MV-4-11 (cell line): ENCODE measurements around the gene ZNF154.
"Not testable (repeated sequence)": the region's sequence is repeated elsewhere in the genome, so short reads cannot be mapped to it uniquely, and the experiment has no call there.

Source experiments
- DNase-seq: peaks from one replicate; lab custom pipeline; 2025; lab: John Stamatoyannopoulos, UW

ZNF154 gene

DNA sequence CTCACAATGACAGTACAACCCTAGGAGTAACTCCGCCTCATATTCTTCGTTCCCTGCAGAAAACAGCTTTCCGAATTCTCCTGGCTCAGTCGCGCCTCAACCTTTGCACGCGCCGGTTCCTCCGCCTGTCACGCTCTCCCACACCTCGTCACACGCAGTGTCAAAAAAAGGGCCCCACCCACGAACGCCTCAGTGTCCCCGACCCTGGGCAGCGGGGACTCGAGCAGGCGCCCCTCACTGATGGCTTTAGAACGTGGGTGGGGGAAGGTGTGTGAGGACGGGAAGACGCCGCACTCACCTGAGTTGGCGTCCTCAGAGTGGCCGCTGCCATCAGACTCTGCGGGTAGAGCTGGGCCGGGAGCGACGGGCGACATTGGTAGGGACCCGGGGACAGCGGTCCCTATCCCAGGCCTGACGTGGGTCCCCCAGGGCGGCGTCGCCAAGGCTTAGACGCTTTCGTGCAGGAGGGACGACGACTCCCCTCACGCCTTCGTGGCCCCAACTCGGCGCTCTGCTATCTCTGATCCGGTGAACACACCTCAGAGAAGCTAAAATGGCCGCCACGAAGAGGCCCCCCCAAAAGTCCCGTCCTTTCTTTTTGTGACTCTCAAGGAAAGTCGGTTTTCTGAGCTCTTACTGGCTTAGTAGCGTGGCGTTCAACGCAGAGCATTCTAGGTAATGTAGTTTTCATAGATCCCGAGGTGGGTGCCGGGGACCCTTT, at the start of gene ZNF154:
Gene ZNF154 (minus strand): TSS at position 564 of the 721 bp plus-strand sequence. CDS start 233 bp downstream, at position 331.
- no peak for DNase-seq

DNA sequence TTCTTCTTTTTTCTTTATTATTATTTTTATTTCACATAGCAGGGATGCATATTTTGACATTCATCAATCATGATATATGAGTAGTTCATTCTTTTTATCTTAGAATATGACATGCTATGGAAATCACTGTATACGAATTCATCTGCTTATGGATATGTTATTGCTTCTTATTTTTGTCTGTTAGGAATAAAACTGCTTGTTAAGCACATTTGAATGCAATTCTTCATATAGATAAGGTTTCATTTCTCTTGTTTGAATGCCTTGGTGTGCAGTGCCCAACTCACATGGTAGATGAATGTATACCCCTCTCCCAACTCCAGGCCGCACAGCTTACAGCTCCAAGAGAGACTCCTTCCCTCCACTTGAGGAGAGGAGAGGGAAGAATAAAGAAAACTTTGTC, 48.9 kb upstream of the ZNF154 start:
- no peak for DNase-seq

DNA sequence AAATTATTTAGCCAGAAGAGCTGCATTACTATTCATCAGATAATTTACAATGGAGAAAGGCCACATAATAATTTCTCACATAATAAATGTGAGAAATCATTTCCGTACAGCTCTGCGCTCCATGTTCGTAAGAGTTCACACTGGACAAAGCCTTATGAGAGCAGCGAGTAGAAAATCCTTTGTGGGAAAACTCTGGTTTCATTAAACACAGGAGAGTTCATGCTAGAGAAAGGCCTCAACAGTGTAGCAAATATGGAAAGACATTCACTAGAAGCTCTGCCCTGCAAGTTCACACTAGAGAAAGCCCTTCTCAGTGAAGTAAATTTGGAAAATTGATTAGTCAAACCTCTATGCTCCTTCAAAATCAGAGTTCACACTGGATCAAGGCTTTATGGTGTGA, 46.0 kb upstream of the ZNF154 start:
- DNase-seq = no peak

DNA sequence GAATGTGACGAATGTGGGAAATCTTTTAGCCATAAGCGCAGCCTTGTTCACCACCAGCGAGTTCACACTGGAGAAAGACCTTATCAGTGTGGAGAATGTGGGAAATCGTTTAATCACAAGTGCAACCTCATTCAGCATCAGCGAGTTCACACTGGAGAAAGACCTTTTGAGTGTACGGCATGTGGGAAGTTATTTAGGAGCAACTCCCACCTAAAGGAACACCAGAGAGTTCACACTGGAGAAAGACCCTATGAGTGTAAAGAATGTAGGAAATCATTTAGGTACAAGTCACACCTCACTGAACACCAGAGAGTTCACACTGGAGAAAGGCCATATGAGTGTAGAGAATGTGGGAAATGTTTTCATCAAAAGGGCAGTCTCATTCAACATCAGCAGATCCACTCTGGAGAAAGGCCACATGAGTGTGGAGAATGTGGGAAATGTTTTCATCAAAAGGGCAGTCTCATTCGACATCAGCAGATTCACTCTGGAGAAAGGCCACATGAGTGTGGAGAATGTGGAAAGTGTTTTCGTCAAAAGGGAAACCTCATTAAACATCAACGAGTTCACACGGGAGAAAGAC, 45.2 kb upstream of the ZNF154 start:
- no peak for DNase-seq

DNA sequence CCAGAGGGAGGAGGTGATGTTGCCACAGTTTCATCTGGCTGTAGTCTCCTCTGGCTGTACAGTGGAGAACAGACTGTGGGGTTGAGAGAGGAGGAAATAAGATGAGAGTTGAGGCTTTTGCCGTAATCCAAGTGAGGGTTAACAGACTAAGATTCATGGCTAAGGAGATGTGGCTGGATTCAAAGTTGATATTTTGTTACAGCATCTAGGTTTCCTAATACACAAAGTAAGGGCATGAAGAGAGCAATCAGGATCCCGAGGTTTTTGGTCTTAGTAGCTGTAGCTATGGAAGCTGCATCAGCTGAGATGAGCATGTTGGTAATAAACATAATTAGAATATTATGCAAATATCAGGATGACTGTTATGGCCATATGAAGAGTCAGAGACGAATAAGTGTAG, 39.0 kb upstream of the ZNF154 start:
- no peak for DNase-seq

DNA sequence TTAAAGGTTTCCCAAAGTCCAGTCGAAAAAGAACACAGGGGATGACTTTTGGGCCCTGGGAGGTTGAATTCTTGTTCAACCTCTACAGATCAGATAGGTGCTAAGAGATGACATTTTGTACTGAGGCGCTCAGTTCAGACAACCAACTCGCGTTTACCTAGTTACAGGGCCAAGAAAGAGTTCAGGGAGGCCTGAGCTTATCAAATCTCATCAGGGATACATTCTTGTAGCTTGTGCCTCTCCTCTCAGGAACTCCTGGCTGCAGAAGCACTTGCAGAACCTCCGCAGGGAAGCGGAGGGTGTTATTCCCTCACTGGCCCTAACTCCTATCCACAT, 38.4 kb upstream of the ZNF154 start:
- no peak for DNase-seq

DNA sequence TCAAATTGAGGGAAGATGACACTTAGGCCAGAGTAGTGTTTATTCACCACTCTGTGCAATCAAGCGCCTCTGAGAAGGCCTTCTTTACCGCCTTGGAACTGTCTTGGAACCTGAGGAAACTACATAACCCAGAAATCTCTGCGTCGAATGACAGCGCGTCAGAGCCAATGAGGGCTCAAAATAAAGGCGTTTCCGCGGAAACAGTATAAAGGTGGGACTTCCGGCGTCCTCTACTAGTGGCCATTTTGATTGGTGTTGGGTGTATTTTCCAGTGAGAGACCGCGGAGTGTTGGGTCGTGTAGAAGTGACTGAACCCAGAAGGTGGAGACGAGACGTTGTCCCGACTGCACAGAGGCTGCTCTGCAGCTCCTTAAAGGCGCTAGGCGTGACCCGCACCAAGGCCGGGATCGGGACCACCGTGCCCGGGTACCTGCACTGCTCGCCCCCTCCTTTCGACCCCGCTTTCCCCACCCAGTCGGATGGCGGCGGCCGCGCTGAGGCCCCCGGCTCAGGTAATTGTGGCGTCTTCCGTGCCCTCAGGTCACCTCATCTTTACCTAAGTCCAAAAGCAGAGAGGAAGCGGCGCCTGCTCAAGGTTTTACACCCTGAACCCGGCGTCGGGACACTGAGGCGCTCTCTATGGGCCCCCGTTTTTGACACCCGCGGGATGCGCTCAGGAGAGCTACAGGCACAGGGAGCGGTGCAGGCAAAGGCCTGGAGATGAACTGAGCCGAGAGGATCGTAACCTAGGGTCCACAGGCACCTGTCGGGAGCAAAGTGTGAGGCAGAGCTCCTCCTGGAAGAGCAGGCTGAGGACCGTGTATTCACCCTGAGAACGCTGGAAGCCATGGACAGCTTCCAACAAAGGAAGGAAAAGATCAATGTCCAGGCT, 37.8 kb upstream of the ZNF154 start, which contains the start of gene ZNF776:
Gene ZNF776 (plus strand): TSS at position 236 of the 892 bp plus-strand sequence. CDS start 244 bp downstream, at position 480.
- peak; percentile 98 for DNase-seq

DNA sequence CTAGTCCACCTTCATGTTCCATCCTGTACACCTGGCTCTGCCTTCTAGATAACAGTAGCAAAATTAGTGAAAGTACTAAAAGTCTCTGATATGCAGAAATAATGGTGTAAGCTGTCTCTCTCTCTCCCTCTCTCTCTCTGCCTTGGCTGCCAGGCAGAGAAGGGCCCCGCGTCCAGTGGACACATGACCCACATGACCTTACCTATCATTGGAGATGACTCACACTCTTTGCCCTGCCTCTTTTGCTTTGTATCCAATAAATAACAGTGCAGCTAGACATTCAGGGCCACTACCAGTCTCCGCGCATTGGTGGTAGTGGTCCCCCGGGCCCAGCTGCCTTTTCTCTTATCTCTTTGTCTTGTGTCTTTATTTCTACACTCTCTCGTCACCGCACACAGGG, 29.8 kb upstream of the ZNF154 start:
- DNase-seq = not testable (repeated sequence)

DNA sequence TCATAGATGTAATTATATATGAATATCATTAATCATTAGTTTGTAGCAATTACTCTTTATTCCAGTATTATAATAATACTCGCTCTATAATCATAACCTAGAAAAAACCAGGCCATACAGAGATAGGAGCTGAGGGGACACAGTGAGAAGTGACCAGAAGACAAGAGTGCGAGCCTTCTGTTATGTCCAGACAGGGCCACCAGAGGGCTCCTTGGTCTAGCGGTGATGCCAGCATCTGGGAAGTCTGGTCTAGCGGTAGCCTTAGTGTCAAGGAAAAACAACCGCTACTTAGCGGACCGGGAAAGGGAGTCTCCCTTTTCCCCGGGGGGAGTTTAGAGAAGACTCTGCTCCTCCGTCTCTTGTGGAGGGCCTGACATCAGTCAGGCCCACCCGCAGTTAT, 29.3 kb upstream of the ZNF154 start:
- DNase-seq = not testable (repeated sequence)

DNA sequence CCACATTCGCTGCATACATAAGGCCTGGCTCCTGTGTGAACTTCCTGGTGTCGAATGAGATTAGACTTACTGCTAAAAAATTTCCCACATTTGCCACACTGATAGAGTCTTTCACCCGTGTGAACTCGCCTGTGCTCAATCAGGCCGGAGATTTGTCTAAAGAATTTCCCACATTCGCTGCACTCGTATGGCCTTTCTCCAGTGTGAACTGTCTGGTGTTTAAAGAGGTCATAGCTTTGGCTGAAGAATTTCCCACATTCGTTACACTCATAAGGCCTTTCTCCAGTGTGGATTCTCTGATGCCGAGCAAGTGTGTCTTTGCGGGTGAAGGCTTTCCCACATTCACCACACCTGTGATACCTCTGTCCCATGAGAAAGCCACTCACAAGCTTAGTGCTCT, 11.9 kb upstream of the ZNF154 start:
- DNase-seq = no peak

DNA sequence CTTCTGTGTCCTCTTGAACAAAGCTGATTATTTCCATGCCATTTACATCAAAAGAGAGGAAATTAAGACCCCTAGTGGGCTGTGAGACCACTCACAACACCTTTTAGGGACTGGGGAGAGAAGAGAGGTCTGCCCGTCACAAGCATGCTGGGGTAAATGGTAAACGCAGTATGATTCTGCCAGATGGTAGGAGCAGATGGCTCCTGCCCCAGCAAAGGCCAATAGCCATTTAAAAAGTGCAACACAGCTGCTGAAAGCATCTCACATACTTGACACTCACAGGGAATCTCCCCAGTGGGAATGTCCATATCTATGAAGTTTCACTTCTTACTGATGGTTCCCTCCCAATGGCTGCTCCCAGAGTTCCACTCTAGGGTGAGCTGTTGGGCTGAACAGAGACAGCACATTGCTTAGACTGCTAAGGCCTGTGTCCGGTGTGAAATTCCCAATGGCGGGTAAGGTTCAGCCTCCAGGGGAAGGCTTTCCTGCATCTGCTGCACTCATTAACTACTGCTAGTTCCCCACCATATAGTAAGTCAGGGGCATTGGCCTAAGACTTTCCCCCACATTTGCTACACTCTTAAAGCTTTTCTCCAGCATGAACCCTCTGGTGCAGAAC, 11.0 kb upstream of the ZNF154 start:
- DNase-seq = no peak

DNA sequence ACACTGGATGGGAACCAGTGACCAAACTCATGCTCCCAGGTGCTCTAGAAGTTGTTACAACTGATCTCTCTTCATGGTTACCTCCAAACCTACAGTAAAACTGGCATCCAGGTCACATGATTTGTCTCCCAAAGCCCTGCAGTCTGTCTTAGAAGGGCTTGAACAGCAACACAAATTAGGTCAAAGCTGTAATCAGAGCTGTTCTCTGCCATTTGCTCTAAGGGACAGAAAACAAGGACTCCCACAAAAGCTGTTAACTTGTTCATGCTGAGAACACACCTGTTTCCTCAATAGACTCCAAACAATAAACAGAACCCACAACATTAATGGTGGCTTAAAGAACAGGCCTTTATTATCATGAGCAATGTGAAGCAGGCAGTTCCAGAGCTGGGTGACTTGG, 10.4 kb upstream of the ZNF154 start:
- no peak for DNase-seq

DNA sequence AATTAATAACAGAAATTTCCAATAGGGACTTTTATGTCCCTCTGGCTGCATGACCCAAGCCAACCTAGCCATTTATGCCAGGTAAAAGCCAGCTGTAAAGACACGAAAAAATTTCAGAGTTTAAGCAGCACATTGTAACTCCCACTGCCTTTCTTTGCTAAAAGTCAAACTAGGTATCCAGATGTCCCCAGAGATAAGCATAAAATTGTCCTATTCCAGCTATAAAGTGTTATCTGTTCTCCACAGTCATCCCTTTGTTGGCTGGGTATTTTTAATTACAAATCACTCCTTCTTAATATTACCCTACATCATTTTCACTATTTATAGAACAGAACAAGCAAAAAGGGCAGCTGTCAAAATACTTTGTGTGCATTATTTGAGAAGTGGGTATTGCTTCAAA, 3.2 kb upstream of the ZNF154 start:
- no peak for DNase-seq

DNA sequence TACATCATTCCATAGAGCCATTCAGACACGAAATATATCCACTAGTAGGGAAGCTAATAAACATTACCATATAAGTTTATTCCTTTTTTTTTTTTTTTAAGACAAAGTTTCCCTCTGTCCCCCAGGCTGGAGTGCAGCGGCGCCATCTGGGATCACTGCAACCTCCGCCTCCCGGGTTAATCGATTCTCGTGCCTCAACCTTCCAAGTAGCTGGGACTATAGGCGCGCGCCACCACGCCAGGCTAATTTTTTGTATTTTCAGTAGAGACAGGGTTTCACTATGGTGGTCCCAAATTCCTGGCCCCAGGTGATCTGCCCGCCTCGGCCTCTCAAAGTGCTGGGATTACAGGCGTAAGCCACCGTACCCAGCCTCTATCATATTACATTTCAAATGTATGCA, 612 bp upstream of the ZNF154 start:
- DNase-seq = no peak

DNA sequence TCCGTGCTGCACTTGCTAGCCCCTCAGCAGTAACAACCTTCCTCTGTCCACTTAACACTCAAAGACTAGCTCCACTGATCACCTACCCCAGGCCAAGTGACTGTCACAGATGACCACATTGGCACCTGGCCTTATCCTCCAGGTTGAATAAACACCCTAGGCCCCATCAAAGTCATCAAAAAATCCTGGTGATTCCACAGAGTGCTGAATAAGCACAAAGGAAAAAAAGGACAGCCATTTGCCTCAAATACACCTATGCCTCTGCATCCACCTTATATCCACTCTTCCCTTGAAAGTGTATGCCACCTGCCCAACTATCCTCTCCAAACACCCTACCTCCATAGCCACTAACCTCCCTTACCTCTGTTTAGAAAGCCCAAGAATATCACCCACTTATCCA, 2.7 kb downstream of the ZNF154 start:
- no peak for DNase-seq

DNA sequence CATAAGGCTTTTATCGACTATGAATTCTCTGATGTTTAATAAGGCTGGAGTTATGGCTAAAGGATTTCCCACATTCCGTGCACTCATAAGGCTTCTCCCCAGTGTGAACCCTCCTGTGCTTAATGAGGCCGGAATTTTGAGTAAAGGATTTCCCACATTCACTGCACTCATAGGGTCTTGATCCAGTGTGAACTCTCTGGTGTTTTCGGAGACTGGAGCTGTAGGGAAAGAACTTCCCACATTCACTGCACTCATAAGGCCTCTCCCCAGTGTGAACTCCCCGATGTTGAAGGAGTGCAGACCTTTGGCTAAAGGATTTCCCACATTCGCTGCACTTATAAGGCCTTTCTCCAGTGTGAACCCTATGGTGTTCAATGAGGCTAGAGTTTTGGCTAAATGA, 7.4 kb downstream of the ZNF154 start:
- no peak for DNase-seq

DNA sequence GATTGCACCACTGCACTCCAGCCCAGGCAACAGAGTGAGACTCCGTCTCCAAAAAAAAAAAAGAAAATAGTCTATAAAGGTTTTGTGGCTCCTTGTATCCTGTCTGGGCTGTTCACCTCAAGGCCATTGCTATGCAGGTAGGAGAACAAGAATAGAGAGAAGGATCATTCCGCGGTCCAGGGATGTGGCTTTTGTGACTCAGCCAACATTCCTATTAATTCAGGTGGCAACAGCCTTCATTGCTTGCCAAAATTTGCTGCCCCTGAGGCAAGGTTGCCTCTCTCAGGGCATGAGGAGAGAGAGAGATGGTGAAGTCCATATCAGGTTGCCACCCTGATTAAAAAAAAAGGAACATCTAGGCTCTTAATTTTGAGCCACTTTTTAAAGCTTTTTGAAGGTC, 19.3 kb downstream of the ZNF154 start:
- DNase-seq = no peak

DNA sequence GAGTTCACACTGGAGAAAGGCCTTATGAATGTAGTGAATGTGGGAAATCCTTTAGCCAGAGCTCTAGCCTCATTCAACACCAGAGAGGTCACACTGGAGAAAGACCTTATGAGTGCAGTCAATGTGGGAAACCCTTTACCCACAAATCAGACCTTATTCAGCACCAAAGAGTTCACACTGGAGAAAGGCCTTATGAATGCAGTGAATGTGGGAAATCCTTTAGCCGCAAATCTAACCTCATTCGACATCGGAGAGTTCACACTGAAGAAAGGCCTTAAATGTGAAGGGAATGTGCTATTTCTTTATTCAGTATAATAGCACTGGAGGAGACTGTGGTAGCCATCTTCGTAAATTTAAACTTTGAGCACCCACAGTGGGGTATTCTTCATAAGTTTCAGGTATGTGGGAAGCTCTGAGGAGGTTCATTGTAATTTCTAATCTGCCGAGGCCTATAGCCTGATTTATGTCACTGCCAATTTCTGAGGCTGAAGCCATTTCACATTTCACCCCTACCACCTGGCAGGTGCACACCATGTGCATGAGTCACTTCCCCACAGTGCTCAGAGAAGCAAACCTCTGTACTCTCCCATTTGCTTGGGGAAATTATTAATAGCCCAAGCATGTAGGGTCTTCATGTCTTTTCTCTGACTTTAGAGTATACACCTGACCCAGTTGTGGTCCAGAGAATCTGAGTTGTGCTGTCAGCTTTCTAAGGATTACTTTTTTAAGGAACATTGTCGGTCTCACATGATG, 20.8 kb downstream of the ZNF154 start:
- no peak for DNase-seq

DNA sequence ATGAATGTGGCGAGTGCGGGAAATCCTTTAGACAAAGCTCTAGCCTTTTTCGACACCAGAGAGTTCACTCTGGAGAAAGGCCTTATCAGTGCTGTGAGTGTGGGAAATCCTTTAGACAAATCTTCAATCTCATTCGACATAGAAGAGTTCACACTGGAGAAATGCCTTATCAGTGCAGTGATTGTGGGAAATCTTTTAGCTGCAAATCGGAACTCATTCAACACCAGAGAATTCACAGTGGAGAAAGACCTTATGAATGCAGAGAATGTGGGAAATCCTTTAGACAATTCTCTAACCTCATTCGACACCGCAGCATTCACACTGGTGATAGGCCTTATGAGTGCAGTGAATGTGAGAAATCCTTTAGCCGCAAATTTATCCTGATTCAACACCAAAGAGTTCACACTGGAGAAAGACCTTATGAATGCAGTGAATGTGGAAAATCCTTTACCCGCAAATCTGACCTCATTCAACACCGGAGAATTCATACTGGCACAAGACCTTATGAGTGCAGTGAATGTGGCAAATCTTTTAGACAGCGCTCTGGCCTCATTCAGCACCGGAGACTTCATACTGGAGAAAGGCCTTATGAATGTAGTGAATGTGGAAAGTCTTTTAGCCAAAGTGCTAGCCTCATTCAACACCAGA, 21.5 kb downstream of the ZNF154 start:
- no peak for DNase-seq

DNA sequence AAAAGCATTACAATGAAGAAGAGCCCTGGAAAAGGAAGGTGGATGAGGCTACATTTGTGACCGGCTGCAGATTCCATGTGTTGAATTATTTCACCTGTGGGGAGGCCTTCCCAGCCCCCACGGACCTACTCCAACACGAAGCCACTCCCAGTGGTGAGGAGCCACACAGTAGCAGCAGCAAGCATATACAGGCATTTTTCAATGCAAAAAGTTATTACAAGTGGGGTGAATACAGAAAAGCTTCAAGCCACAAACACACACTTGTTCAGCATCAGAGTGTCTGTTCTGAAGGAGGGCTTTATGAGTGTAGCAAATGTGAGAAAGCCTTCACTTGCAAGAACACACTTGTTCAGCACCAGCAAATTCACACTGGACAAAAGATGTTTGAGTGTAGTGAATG, 22.3 kb downstream of the ZNF154 start:
- DNase-seq = no peak

DNA sequence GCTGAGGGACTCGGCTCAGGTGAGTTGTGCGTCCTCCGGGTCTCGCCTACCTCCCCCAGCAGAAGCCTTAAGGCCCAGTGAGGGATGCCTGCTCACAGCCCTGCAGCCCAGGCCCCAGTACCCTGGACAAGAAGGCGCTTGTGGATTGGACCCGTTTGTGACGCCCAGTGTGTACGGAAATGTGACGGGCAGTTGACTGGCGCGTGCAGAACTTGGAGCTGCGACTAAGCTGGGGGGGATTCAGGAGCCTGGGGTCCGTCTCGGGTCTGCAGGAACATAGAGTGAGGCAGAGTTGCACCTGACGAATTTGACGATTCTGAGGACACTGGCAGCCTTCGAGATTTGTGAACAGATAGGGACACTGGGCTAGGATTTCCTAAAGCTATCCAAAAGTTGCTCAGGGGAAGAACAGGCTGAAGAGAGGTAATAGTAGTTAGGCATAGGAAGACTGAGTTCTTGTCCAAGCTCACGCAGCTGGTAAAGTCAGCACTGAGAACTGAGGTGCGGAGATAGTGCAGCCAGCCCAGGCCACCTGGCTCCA, 26.7 kb downstream of the ZNF154 start:
- no peak for DNase-seq
